GM19239 (cell line): ENCODE data around the gene STRIT1.
"Not testable (repeated sequence)": the region's sequence is repeated elsewhere in the genome, so short reads cannot be mapped to it uniquely, and the experiment has no call there.

ENCODE experiments used
- DNase-seq: peaks from one replicate; pipeline ENCODE4 v3.0.0; 2011; ENCODE audit warnings: low spot score; ENCODE audit not compliant: insufficient read length
- FAIRE-seq: peaks from 2 replicates; lab custom pipeline; 2011; peaks lifted over from hg19 to GRCh38; lab: Jason Lieb, UNC

Gene STRIT1

DNA sequence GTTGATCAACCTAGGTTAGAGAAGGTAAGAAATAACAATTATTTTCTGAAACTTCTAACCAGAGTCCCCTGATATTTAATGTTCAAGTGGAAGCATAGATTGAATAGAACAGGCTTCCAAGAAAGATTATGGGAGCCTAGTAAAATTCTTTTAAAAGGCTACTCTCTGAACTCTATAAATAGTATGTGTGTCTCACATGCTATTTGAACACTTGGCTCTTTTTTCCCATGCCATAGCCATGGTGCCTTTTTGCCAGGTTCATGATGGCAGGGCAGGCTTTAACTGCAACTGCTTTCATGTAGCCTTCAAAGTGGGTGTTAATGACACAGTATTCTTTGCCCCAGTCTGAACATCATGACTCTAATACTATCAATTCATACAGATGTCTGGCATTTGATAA, 22.9 kb upstream of the STRIT1 start:
- no peak for DNase-seq

DNA sequence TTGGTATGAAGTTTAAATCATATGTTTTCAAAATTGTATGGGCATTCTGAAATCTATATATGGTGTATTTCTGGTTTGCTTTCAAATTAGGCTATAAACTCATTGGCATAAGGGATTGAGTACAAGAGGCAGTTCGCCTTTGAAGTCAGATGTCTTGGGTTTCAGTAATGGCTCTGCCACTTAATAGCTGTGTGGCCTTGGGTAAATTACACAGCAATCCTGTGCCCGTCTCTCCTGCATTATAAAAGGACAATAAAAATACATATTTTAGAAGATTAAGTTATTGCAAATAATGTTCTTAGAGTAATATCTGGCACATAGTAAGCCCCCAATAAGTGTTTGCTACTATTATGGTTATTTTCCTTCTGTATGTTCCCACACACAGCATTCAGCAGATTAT, 20.4 kb upstream of the STRIT1 start:
- FAIRE-seq (no peak), DNase-seq (no peak)

More for the DNA sequence above, 22.9 kb upstream of the STRIT1 start:
- FAIRE-seq: no peak

DNA sequence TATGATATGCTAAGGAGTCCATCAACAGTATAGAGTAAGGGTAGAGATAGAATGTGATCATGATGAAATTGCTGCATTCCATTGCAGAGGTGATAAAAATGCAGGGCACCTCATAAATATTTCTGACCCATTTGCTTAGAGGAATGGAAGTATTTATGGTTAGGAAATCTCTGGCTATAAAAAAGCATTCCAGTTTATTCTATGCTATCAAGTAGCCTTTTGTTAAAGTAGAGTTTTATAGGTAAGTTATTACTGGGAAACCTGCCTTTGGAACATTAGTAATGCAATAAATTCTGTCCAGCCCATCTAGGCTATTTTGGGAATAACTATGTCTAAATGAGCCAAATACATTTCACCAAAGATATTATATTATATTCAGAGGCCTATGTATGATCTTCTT, 19.8 kb upstream of the STRIT1 start:
- FAIRE-seq (no peak), DNase-seq (no peak)

DNA sequence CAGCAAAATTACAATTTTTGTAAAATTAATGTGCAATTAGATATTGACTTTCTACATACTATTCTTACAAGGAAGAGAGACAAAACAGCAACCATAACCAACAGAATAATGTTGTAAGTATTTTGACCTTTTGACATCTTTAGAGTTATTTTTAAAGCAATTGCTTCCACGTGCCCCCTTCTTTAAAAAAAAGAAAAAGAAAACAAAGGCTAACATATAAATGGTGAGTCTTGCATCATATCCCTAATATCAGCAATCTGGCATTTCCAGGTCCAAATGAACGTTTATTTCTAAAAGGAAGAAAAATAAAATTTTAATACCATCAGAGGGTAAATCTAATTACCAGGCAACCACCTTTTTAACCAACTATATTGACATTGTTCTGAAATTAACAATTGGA, 19.3 kb upstream of the STRIT1 start:
- no peak for FAIRE-seq
- DNase-seq: no peak

DNA sequence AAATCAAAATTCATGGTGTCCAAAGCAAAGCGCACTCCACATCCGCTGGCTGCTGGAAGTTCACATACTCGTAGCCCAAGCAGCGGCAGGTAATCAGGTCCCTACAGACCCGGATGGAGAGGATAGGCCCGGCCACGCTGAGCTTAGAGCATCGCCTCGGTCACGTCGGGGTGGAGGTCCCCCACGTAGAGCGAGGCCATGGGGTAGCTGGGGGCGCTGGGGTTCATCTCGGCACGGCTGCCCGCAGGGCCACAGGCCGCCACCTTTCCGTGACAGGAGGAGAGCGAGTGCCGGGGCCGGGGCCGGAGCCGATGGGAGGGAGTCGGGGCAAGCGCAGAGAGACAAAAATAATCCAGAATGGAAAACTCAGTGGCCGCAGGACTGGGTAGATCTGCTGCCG, 16.1 kb upstream of the STRIT1 start:
- FAIRE-seq (no peak), DNase-seq (no peak)

DNA sequence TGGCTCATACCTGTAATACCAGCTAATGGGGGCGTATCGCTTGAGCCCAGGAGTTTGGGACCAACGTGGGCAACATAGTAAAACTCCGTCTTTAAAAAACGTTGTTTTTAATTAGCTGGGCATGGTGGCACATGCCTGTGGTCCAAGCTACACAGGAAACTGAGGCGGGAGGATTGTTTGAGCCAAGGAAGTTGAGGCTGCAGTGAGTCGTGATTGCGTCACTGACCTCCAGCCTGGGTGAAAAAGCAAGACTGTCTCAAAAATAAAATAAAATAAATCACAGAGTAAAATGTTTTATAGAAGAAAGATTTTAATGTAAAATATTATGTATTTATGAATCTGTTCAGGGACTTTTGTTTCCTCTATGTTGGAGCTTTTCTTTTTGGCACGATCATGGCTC, 15.3 kb upstream of the STRIT1 start:
- no peak for FAIRE-seq
- no peak for DNase-seq

DNA sequence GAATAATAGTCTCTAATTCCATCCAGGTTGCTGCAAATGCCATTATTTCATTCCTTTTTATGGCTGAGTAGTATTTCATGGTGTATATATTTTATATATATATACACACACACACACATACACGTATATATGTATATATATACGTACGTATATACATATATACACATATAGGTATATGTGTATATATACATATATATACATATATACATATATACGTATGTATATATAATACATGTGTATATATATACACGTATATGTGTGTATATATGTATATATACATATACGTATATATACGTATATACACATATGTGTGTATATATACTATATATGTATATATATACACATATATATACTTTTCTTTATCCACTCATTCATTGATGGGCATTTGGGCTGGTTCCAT, 13.7 kb upstream of the STRIT1 start:
- no peak for DNase-seq
- no peak for FAIRE-seq

DNA sequence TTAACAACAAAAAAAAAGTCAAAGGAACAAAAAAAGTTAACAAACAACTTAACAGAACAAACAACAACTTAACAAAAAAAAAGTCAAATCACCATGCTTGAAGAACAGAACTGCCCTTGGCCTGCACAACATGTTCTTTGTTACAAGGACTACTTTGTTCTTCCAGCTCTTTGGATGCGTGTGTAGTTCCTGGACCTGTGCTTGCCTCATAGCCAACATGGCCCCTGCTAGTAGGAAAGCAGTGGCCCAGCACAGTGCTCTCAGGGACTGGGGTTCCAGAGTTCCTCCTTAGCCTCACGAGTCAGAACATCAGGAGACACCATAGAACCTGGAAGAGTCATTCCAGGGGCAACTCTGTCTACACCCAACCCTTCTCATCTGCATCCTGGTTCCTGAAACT, 10.9 kb upstream of the STRIT1 start:
- no peak for DNase-seq
- no peak for FAIRE-seq

DNA sequence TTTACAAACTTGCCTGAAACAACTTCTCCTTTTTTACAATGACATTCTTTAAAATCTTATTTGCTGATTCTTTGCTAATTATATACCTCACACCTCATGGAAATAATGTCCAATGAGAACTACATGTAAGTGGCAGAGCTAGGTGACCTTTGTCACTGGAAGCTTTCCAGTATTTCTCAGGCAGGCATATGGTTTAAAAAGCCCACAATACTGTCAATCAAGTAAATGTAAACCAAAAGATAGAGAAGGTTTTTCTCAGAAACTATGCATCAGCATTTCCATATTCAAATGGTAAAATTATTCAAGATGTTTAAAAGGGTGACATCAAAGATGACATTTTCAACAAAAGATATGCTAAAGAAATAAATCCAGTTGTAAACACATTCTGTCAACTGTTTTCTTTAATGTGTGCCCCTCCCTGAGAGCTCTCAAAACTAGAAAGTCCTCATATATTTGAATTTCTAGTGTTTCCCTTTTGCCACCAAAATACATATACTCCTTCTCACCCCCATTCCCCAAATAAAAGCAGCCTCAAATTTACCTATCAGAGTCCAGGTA, 10.1 kb upstream of the STRIT1 start:
- FAIRE-seq (no peak), DNase-seq (no peak)

DNA sequence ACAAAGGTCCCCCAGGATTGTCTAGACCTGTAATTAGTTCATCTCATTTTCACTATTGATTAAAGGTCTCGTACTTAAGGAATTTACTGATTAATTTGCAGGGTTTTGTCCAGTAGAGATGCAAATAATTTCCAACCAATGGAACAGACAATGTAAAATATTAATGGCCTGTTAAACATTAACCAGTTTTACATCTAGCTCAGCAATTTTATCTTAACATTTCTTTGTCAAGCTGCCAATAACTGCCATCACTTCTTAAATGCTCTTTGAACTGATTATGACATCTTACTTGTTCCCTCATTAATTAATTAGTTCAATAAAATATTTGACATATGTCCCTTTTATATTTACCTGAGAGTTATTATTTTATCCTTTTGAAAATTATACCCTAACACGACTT, 9.4 kb upstream of the STRIT1 start:
- DNase-seq: no peak

DNA sequence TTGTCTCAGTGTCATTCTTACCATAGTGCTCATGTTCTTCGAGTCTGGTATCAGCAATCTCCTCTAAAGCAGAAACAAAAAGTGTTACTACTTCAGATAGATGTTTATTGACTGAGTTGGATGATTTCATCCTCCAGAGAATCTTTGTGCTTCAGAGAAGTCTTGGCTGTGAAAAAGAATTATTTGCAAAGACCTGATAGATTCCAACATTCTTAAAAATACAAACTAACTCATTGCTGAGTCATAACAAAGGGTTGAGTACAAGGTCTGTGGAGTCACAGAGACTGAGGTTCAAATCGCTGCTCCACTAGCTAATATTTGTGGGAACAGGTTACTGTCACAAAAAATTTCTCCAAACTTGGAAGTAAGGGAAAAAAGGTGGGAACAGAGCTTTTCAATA, 9.0 kb upstream of the STRIT1 start:
- no peak for DNase-seq
- FAIRE-seq: no peak

More for the DNA sequence above, 9.4 kb upstream of the STRIT1 start:
- no peak for FAIRE-seq

DNA sequence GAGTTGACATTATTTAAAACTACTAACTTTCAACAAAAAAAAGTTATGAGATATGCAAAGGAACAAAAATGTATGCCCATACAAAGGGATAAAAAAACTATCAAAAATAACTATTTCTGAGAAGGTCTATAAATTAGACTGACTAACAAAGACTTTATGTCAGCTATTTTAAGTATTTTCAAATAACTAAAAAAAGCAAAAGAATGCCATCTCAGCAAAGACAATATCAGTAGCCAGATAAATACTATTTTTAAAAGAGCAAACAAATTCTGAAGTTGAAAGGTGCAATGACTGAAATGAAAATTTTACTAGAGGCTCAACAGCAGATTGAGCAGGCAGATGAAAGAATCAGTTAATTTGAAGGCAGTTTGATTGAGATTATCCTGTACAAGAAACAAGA, 3.6 kb upstream of the STRIT1 start:
- FAIRE-seq (no peak), DNase-seq (no peak)

DNA sequence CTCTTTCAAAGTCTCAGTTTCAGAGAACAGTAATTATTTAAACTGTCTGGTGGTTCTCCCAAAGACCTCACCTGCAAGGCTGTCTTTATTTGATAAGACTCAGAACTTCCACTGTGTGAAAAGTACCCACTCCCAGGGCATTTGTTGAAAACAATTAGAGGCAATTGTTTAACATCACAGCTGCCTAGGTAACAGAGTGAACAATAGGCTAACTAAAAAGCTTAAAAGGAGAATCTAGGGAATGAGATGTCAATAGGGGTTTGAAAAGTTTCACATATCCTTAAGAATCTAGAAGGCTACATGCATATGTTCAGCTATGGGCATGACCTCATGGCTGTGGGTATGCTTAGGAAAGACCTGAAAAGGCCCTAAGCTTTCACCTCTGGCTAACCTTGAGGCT, 2.9 kb upstream of the STRIT1 start:
- FAIRE-seq: no peak
- no peak for DNase-seq

DNA sequence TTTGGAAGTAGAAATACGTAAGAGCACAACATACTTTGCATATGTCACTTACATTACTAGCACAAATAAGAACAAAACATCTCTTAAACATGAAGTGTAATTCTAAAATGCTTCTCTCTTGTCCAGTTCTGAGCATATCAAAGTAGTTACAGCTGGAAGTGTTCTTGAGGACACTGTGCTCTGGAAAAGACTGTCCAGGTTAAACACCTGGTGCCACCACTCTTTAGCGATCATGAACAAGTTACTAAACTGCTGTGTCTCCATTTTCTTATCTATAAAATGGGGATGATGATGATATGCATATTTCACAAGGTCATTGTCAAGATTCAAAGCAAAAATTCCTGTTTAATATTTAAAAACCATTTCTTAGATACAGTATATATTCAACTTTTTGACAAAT, 790 bp downstream of the STRIT1 start:
- FAIRE-seq (no peak), DNase-seq (no peak)

DNA sequence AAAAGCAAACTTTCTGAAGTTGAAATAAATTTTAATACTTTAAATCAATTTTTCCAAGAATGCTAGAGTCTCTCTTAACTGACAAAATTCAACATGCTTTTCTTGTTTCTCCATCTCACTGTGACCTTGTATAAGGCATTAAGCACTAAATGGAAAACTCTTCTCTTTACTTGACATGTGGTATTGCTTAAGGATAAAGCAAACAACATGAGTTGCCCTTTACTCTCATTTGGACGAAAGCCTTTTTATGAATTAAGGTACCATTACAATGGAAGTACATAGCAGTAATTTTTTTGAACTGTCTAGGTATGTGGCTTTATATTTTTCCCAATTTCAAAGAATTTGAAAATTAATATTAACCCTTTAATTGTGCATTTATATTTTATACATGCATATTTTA, 1.4 kb downstream of the STRIT1 start:
- DNase-seq: no peak
- FAIRE-seq: no peak

DNA sequence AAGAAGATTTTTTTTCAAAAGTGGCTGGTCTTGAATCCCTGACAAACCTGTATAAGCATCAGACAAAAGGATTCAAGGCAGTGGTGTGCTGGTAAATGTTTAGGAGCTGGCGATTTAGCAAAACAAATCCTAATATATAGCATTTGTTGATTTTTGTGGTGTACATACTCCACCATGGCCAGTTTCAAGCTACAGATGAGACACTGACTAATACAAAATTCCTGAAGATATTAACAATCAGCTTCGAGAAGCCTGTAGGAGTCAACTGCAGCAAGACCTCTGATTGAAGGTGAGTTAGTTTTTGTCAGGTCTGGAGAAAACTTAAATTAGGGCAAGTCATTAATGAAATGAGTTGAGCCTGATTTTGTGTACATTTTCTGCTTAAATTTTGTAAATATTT, 6.7 kb downstream of the STRIT1 start:
- FAIRE-seq (no peak), DNase-seq (no peak)

DNA sequence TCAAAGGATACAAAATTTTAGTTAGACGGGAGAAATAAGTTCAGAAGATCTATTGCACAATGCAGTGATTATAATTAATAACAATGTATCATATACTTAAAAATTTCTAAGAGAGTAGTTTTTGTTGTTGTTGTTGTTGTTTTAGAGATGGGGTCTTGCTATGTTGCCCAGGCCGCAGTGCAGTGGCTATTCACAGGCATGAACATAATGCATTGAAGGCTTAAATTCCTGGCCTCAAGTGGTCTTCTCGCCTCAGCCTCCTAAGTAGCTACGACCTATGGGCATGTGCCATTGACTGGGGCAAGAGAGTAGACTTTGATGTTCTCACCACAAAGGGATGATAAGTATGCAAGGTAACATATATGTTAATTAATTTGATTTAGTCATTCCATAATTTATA, 7.5 kb downstream of the STRIT1 start:
- FAIRE-seq (no peak), DNase-seq (no peak)

DNA sequence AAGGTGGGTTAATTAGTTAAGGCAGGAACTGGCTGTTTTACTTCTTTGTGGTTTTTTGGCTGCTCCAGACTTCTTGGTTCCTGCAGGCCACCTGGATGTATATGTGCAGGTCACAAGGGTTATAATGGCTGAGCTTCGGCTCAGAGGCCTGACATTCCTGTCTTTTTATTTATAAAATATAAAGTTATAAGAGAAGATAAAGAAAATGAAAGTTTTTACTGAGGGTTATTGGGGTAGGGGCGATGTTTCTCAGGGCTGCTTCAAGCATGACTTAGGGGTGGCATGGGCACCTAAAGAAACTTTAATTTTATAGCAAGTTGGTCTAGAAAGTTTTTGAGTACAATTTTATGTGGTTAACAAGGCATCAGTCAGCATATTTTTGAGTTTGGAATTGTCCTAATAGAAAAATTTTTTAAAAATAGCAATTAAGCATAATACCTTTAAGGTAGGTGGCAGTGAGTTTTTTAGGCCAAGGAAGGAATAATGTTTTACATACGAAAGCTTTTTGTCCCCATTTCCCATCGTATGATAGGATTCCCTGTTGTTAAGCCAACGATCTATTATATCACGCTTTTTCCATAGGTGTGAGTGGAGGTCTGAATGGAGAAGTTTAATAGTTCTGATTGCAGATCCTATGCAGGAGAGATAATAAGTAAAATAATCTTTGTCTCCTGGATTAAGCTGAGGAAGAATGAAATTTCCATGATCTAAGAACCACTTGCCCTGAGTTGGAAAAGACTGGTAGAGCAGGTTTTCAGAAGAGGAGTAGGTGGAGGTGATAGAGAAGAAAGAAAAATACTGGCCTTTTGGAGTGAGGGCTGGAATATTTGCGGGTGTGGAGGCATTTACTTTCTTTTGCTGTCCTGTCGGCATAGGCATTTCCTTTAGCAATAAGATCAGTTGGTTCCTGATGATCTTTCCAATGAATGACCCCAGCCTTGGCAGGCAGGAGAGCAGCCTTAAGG, 10.1 kb downstream of the STRIT1 start:
- DNase-seq (no peak), FAIRE-seq (no peak)

DNA sequence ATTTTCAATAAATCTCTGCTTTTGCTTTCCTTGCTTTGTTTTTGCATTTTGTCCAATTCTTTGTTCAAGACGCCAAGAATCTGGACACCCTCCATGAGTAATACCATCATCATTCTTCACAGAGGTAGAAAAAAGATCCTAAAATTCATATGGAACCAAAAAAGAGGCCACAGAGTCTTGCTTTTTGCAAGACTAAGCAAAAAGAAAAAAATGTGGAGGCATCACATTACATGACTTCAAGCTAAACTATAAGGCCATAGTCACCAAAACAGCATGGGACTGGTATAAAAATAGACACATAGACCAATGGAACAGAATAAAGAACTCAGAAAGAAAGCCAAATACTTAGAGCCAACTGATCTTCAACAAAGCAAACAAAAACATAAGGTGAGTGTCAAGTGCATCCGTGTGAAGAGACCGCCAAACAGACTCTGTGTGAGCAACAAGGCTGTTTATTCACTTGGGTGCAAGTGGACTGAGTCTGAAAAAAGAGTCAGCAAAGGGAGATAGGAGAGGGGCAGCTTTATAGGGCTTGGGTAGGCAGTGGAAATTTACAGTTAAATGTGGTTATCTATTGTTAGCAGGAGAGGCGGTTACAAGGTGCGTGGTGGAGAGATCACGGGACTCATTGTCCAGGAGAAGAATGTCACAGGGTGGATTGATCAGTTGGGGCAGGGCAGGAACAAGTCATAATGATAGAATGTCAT, 10.9 kb downstream of the STRIT1 start:
- FAIRE-seq (no peak), DNase-seq (no peak)

DNA sequence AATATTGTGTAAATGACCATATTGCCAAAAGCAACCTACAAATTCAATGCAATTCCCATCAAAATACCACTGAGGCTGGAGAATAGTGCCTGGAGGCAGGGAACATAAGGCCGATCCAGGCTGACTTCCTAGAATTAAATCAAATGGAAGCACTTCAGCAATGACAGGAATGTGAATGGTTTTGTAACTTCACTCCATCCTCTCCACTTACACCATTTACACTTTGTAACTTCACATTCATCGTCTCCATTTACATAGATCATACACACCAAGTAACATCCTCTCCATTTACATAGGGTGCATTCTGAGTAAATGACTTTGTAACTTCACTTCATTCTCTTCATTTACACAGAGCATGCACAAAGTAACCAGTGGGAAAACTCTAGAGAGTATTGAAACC, 11.6 kb downstream of the STRIT1 start:
- DNase-seq (no peak), FAIRE-seq (no peak)

DNA sequence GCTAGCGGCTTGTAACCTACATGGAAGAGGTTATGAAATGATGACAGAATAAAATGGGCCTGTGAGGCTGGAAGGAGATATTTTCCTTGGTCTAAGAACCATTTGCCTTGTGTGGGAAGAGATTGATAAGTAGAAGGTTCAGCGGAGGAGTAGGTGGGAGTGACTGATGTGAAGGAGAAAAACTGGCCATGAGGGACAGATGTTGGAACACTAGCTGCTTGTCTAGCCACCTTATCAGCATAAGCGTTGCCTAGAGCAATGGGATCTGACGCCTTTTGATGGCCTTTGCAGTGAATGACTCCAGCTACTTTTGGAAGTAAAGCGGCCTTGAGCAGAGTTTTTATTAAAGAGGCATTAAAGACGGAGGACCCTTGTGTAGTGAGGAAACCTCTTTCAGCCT, 17.4 kb downstream of the STRIT1 start:
- not testable (repeated sequence) for FAIRE-seq, DNase-seq
